ENCODE measurements around the gene HTR7.
"Not testable (repeated sequence)": the region's sequence is repeated elsewhere in the genome, so short reads cannot be mapped to it uniquely, and the experiment has no call there.

HTR7 gene

GRCh38 chr10:90857635-90858460, at the start of gene HTR7:
HTR7 (minus strand) TSS chr10:90858039; CDS start chr10:90857671, 368 bp downstream.
- H3K27ac ChIP-seq (ENCODE audit: low read depth, low read length) = peak within 1 kb of the TSS; percentile 80

DNA sequence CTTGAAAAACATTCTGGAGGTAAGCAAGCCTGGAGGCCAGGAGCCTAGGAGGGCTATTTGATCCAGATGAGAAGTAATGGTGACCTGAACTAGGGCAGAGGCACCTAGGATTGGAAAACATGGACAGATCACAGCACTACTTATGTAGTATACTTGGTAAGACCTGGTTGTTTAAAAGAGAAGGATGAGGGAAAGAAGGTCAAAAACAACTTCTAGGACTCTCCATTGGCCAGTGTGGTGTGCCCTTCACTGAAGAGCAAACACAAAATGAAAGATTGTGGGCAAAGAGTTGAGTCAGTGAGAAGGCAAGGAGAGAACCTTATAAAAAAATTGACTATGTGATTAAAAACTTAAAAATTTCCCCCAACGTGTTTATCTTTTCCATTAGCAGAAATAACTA, 48.8 kb upstream of the HTR7 start:
- H3K27me3 ChIP-seq (ENCODE audit: control insufficient read depth, insufficient read depth, low read length) = no peaks in the 10 kb centered on the region; the same call in 1 of the 2 replicates
- H3K36me3 ChIP-seq (ENCODE audit: control insufficient read depth, insufficient read depth, low read length) = peaks cover 11% of the 10 kb centered on the region; the same call in 1 of the 2 replicates
- no peak overlapping the region for H3K27ac ChIP-seq (ENCODE audit: low read depth, low read length)
- H3K4me1 ChIP-seq (ENCODE audit: control insufficient read depth, insufficient read depth, low read length) = no peaks in the 10 kb centered on the region
- no peak overlapping the region for H3K9ac ChIP-seq (ENCODE audit: low read depth, low read length)
- H3K4me3 ChIP-seq (ENCODE audit: low read depth, low read length) = no peak overlapping the region
- H3K9me3 ChIP-seq (ENCODE audit: control insufficient read depth, insufficient read depth, low read length) = no peaks in the 10 kb centered on the region

More at GRCh38 chr10:90857635-90858460, at the start of gene HTR7:
- Histone ChIP-seq H3K9ac (ENCODE audit: low read depth, low read length) (peak within 1 kb of the TSS; percentile 46), H3K27me3 (ENCODE audit: control insufficient read depth, insufficient read depth, low read length) (peaks cover 46% of the 10 kb centered on the region), H3K4me1 (ENCODE audit: control insufficient read depth, insufficient read depth, low read length) (peaks cover 10% of the 10 kb centered on the region; the same call in 1 of the 2 replicates), H3K4me3 (ENCODE audit: low read depth, low read length) (peak within 1 kb of the TSS; percentile 76), H3K36me3 (ENCODE audit: control insufficient read depth, insufficient read depth, low read length) (no peaks in the 10 kb centered on the region), H3K9me3 (ENCODE audit: control insufficient read depth, insufficient read depth, low read length) (no peaks in the 10 kb centered on the region)

- no peak overlapping the region for H3K4me3 ChIP-seq (ENCODE audit: low read depth, low read length)
- H3K9ac ChIP-seq (ENCODE audit: low read depth, low read length) = no peak overlapping the region
- no peaks in the 10 kb centered on the region; the same call in 1 of the 2 replicates for H3K27me3 ChIP-seq (ENCODE audit: control insufficient read depth, insufficient read depth, low read length)
- peaks cover 17% of the 10 kb centered on the region; the same call in 1 of the 2 replicates for H3K36me3 ChIP-seq (ENCODE audit: control insufficient read depth, insufficient read depth, low read length)
- H3K4me1 ChIP-seq (ENCODE audit: control insufficient read depth, insufficient read depth, low read length) = no peaks in the 10 kb centered on the region
- H3K27ac ChIP-seq (ENCODE audit: low read depth, low read length) = no peak overlapping the region
- H3K9me3 ChIP-seq (ENCODE audit: control insufficient read depth, insufficient read depth, low read length) = no peaks in the 10 kb centered on the region
Measured at GRCh38 chr10:90905925-90906324, 48.1 kb upstream of the HTR7 start.

GRCh38 chr10:90896916-90897315, 39.1 kb upstream of the HTR7 start:
- H3K27me3 ChIP-seq (ENCODE audit: control insufficient read depth, insufficient read depth, low read length); H3K4me1 ChIP-seq (ENCODE audit: control insufficient read depth, insufficient read depth, low read length); H3K9ac ChIP-seq (ENCODE audit: low read depth, low read length); H3K4me3 ChIP-seq (ENCODE audit: low read depth, low read length); H3K27ac ChIP-seq (ENCODE audit: low read depth, low read length); H3K9me3 ChIP-seq (ENCODE audit: control insufficient read depth, insufficient read depth, low read length): not testable (repeated sequence)
- peaks cover 91% of the 10 kb centered on the region for H3K36me3 ChIP-seq (ENCODE audit: control insufficient read depth, insufficient read depth, low read length)

GRCh38 chr10:90893190-90893589, 35.4 kb upstream of the HTR7 start:
- H3K4me1 ChIP-seq (ENCODE audit: control insufficient read depth, insufficient read depth, low read length) = no peaks in the 10 kb centered on the region
- no peak overlapping the region for H3K4me3 ChIP-seq (ENCODE audit: low read depth, low read length)

DNA sequence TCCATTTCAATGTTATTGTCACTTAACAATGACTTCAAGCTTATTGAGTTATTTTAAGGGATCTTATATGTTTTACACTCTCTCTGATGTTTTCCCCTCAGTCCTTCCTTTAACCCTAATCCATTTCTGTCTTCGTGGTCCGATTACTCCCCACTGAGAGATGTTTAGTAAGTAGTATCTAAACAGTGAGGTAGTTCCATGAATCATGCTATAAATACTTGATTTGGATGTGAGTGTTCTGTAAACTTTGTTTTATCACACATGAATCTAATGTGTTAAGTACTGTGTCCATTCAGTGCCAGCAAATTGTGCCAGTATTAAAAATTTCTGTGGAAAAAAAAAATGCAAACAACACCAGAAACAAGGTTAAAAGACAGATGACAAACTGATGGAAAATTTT, 32.5 kb upstream of the HTR7 start:
- Histone ChIP-seq H3K9ac (ENCODE audit: low read depth, low read length) (no peak overlapping the region), H3K27me3 (ENCODE audit: control insufficient read depth, insufficient read depth, low read length) (no peaks in the 10 kb centered on the region), H3K4me3 (ENCODE audit: low read depth, low read length) (no peak overlapping the region), H3K9me3 (ENCODE audit: control insufficient read depth, insufficient read depth, low read length) (no peaks in the 10 kb centered on the region), H3K36me3 (ENCODE audit: control insufficient read depth, insufficient read depth, low read length) (peaks cover 95% of the 10 kb centered on the region), H3K27ac (ENCODE audit: low read depth, low read length) (no peak overlapping the region), H3K4me1 (ENCODE audit: control insufficient read depth, insufficient read depth, low read length) (no peaks in the 10 kb centered on the region)

More at GRCh38 chr10:90893190-90893589, 35.4 kb upstream of the HTR7 start:
- Histone ChIP-seq H3K27me3 (ENCODE audit: control insufficient read depth, insufficient read depth, low read length) (no peaks in the 10 kb centered on the region), H3K36me3 (ENCODE audit: control insufficient read depth, insufficient read depth, low read length) (peaks cover 95% of the 10 kb centered on the region), H3K9me3 (ENCODE audit: control insufficient read depth, insufficient read depth, low read length) (no peaks in the 10 kb centered on the region), H3K27ac (ENCODE audit: low read depth, low read length) (no peak overlapping the region), H3K9ac (ENCODE audit: low read depth, low read length) (no peak overlapping the region)

DNA sequence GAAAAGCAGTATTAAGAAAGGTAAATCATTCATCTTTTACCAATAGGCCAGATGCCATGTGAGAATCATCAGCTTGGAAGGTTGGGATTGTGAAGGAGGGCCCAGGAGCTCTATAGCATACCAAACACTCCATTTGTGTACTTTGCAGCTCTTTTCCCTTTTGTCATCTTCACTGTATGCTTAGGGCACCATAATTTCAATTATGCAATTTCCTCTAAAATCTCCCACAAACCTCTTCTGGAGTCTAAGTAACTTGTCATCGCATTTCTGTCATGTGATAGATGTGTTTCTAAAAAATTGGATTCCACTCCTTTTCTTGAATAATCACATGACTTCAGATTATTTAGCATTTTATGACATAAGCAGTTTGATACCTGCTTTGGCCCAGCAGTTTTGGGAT, 31.8 kb upstream of the HTR7 start:
- Histone ChIP-seq H3K9ac (ENCODE audit: low read depth, low read length) (no peak overlapping the region), H3K4me1 (ENCODE audit: control insufficient read depth, insufficient read depth, low read length) (no peaks in the 10 kb centered on the region), H3K27ac (ENCODE audit: low read depth, low read length) (no peak overlapping the region), H3K9me3 (ENCODE audit: control insufficient read depth, insufficient read depth, low read length) (no peaks in the 10 kb centered on the region), H3K4me3 (ENCODE audit: low read depth, low read length) (no peak overlapping the region), H3K36me3 (ENCODE audit: control insufficient read depth, insufficient read depth, low read length) (peaks cover 95% of the 10 kb centered on the region), H3K27me3 (ENCODE audit: control insufficient read depth, insufficient read depth, low read length) (no peaks in the 10 kb centered on the region)

- Histone ChIP-seq H3K9ac (ENCODE audit: low read depth, low read length) (no peak overlapping the region), H3K36me3 (ENCODE audit: control insufficient read depth, insufficient read depth, low read length) (peaks cover 95% of the 10 kb centered on the region), H3K4me3 (ENCODE audit: low read depth, low read length) (no peak overlapping the region), H3K27ac (ENCODE audit: low read depth, low read length) (no peak overlapping the region), H3K9me3 (ENCODE audit: control insufficient read depth, insufficient read depth, low read length) (no peaks in the 10 kb centered on the region), H3K27me3 (ENCODE audit: control insufficient read depth, insufficient read depth, low read length) (no peaks in the 10 kb centered on the region), H3K4me1 (ENCODE audit: control insufficient read depth, insufficient read depth, low read length) (no peaks in the 10 kb centered on the region)
Measured at GRCh38 chr10:90888387-90888786, 30.5 kb upstream of the HTR7 start.

DNA sequence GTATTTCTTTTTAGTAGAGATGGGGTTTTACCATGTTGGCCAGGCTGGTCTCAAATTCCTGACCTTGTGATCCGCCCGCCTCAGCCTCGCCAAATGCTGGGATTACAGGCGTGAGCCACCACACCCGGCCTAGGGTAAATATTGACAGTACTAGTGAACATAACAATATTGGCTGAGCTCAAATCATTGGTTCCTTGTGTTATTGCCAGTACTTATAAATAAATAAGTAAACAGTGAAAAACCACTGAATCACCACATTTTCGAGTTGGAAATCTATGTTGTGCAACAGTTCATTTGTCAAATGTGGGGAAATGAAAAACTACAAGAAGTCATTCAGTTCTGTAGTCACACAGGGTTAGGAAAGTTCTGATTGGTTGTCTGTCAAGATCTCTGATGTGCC, 29.7 kb upstream of the HTR7 start:
- no peaks in the 10 kb centered on the region for H3K9me3 ChIP-seq (ENCODE audit: control insufficient read depth, insufficient read depth, low read length)
- no peaks in the 10 kb centered on the region for H3K4me1 ChIP-seq (ENCODE audit: control insufficient read depth, insufficient read depth, low read length)
- H3K27me3 ChIP-seq (ENCODE audit: control insufficient read depth, insufficient read depth, low read length) = no peaks in the 10 kb centered on the region
- no peak overlapping the region for H3K4me3 ChIP-seq (ENCODE audit: low read depth, low read length)
- no peak overlapping the region for H3K27ac ChIP-seq (ENCODE audit: low read depth, low read length)
- peaks cover 91% of the 10 kb centered on the region for H3K36me3 ChIP-seq (ENCODE audit: control insufficient read depth, insufficient read depth, low read length)
- no peak overlapping the region for H3K9ac ChIP-seq (ENCODE audit: low read depth, low read length)

DNA sequence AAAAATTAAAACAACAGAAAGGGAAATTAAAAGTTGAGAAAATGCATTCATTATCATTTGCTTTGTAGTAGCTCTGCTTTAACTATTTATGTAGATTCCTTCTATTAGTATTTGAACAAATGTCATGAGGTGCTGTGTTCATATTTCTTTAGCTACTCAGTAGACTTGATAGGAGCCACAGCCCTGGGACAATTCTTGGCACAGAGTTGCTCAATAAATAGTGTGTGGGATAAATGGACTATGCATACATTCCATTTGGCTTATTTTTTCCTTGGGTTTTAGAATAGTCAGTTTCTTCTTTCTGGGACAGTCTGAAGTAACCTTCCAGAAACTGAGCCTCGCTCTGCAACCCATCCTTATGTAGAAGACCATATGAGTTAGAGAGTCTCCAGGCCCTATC, 27.3 kb upstream of the HTR7 start:
- no peaks in the 10 kb centered on the region for H3K9me3 ChIP-seq (ENCODE audit: control insufficient read depth, insufficient read depth, low read length)
- no peak overlapping the region for H3K4me3 ChIP-seq (ENCODE audit: low read depth, low read length)
- no peak overlapping the region for H3K27ac ChIP-seq (ENCODE audit: low read depth, low read length)
- no peak overlapping the region for H3K9ac ChIP-seq (ENCODE audit: low read depth, low read length)
- H3K36me3 ChIP-seq (ENCODE audit: control insufficient read depth, insufficient read depth, low read length) = peaks cover 85% of the 10 kb centered on the region
- H3K4me1 ChIP-seq (ENCODE audit: control insufficient read depth, insufficient read depth, low read length) = no peaks in the 10 kb centered on the region
- no peaks in the 10 kb centered on the region for H3K27me3 ChIP-seq (ENCODE audit: control insufficient read depth, insufficient read depth, low read length)

DNA sequence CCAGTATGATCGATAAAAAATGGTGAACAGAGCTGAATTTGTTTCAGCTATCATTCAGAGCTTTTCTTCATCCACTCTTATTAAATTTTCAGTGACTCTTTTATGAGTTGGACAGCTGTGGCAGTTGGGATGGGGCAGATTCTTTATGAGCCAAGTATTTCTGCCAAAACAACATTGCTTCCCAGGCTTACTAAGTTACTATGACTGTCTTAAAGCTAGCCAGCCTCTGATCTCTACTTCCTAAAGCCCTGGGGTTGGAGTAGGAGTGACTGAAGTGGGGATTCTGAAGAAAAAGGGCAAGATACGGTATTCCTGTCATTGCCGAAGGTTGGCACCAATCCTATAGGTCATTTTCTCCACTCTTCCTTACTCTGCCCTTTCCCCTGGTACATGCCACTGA, 26.6 kb upstream of the HTR7 start:
- no peak overlapping the region for H3K27ac ChIP-seq (ENCODE audit: low read depth, low read length)
- H3K36me3 ChIP-seq (ENCODE audit: control insufficient read depth, insufficient read depth, low read length) = peaks cover 83% of the 10 kb centered on the region

More for the DNA sequence above, 26.6 kb upstream of the HTR7 start:
- Histone ChIP-seq H3K4me3 (ENCODE audit: low read depth, low read length) (no peak overlapping the region), H3K4me1 (ENCODE audit: control insufficient read depth, insufficient read depth, low read length) (no peaks in the 10 kb centered on the region), H3K27me3 (ENCODE audit: control insufficient read depth, insufficient read depth, low read length) (no peaks in the 10 kb centered on the region), H3K9me3 (ENCODE audit: control insufficient read depth, insufficient read depth, low read length) (no peaks in the 10 kb centered on the region), H3K9ac (ENCODE audit: low read depth, low read length) (no peak overlapping the region)

Measured in HUES48 (cell line).